Panc1 (cell line): ENCODE data around the gene ZNF669. TPM values are rescaled to one million over a fixed set of nuclear protein-coding genes. Genes with fewer than 3 reads are reported as not detected.

Source experiments
- ATAC-seq: fragments of 200-7000 bp; cut with Tn5 transposase; 2 replicates; pipeline ENCODE4 v1.9.1; 2020; ENCODE audit warnings: mild to moderate bottlenecking, moderate library complexity
- BruUV-seq: library from RNA; stranded (reverse); fragments of 400-500 nt; replicated peaks from 2 replicates; lab custom pipeline; 2021; lab: Mats Ljungman, UMichigan
- CTCF ChIA-PET: fragments of 300-600 bp; sonication (Branson Sonifier 250); formaldehyde crosslinking; loops from one replicate; lab custom pipeline; 2022; ENCODE audit warnings: antibody characterized with exemption; lab: Charles Lee
- POLR2A ChIA-PET: fragments of 300-600 bp; sonication (Branson Sonifier 250); formaldehyde crosslinking; loops from one replicate; lab custom pipeline; 2022; ENCODE audit warnings: antibody characterized with exemption; lab: Charles Lee
- DNase-seq: peaks from one replicate; pipeline ENCODE4 v3.0.0-alpha.2; 2010; ENCODE audit warnings: low read depth, low spot score
- H3K27ac ChIP-seq: 2 replicates; pipeline ENCODE4 v1.5.1; 2011; ENCODE audit warnings: mild to moderate bottlenecking, low read length, inconsistent platforms
- H3K27me3 ChIP-seq: fragments of 200-500 bp; sonication (Bioruptor generic); 2 replicates; pipeline ENCODE4 v1.6.0; 2014; ENCODE audit warnings: low read length, inconsistent platforms; ENCODE audit not compliant: control insufficient read depth, insufficient read depth
- H3K36me3 ChIP-seq: fragments of 200-500 bp; sonication (Bioruptor generic); 2 replicates; pipeline ENCODE4 v1.5.1; 2014; ENCODE audit warnings: inconsistent platforms, mild to moderate bottlenecking, low read length, moderate library complexity; ENCODE audit not compliant: control insufficient read depth, insufficient read depth
- H3K4me1 ChIP-seq: 2 replicates; pipeline ENCODE4 v1.5.1; 2011; ENCODE audit warnings: inconsistent platforms, mild to moderate bottlenecking, low read length, moderate library complexity; ENCODE audit not compliant: control insufficient read depth, insufficient read depth
- H3K4me3 ChIP-seq, 2 experiments: 2 replicates each; pipeline ENCODE4 v1.5.1; 2011 to 2012; ENCODE audit warnings: low read depth in 2 of 2, low read length in 2 of 2, mild to moderate bottlenecking in 2 of 2, inconsistent platforms in 1 of 2, moderate library complexity in 1 of 2
- H3K9me3 ChIP-seq: fragments of 200-500 bp; sonication (Bioruptor generic); 2 replicates; pipeline ENCODE4 v1.5.1; 2014; ENCODE audit warnings: low read depth, mild to moderate bottlenecking, inconsistent platforms, low read length, moderate library complexity; ENCODE audit not compliant: control insufficient read depth, insufficient read depth
- POLR2AphosphoS5 ChIP-seq: IDR thresholded peaks from 2 replicates; pipeline ENCODE4 v1.6.1; 2012; ENCODE audit warnings: mild to moderate bottlenecking, low read depth, low read length, moderate library complexity
- SIN3A ChIP-seq: IDR thresholded peaks from 2 replicates; pipeline ENCODE4 v1.6.1; 2012; ENCODE audit warnings: low read depth, mild to moderate bottlenecking, low read length, moderate library complexity, borderline replicate concordance; ENCODE audit not compliant: insufficient read depth
- TCF7L2 ChIP-seq: IDR thresholded peaks from 2 replicates; pipeline ENCODE4 v1.6.1; 2011; ENCODE audit warnings: mild to moderate bottlenecking, low read depth, low read length, inconsistent platforms
- in situ Hi-C: cut with HindIII; loops from 2 replicates; pipeline ENCODE4 v1.10.0; 2016; ENCODE audit warnings: low sequenced_read_pairs, low pct_unique_long_range_greater_than_20kb
- intact Hi-C: fragments of 100-400 bp; cut with micrococcal nuclease; formaldehyde crosslinking; loops from one replicate; pipeline ENCODE4 v1.10.0; 2022; ENCODE audit not compliant: unreplicated experiment
- total RNA-seq: library from RNA; stranded (reverse); gene quantifications from one replicate; pipeline ENCODE4 v1.2.1, GENCODE V29; 2021; ENCODE audit not compliant: unreplicated experiment
- TF ChIP-seq, protein P1 (sequence below): fragments of 450-650 bp; IDR thresholded peaks from 2 replicates; pipeline ENCODE4 v1.5.1; 2017; ENCODE audit warnings: mild to moderate bottlenecking
- TF ChIP-seq, protein P2 (sequence below), 2 experiments: IDR thresholded peaks; 2 replicates each; pipeline ENCODE4 v1.6.1; 2011 to 2012; ENCODE audit warnings: low read depth in 2 of 2, control low read depth in 1 of 2, low read length in 1 of 2, mild to moderate bottlenecking in 1 of 2, moderate library complexity in 1 of 2; ENCODE audit not compliant: insufficient read depth in 1 of 2

The ZNF669 gene
- total RNA-seq, 1 experiment from 2014 or later, result 13.9 TPM

DNA sequence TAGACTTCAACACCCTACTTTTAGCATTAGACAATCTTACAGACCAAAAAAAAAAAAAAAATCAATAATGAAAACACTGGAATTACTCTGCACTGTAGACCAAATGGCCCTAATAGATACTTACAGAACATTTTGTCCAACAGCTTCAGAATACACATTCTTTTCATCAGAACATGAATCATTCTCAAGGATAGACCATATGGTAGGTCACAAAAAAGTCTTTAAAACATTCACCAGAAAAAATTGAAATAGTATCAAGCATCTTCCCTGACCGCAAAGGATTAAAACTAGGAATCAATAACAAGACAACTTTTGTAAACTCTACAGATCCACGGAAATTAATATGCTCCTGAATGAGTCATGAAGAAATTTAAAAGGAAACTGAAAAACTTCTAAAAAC, 48.1 kb downstream of the ZNF669 start:
- DNase-seq (no peak), ATAC-seq (no peak)
- in situ Hi-C loops (no loop called here), intact Hi-C loops (loop anchor here (10.0 kb wide), 1 partner anchor 61 kb away; no protein-coding TSS in a partner anchor)
- Histone ChIP-seq H3K4me3 (no peak overlapping the region), H3K27ac (no peak overlapping the region), H3K27me3 (no peaks in the 10 kb centered on the region), H3K36me3 (no peaks in the 10 kb centered on the region), H3K4me1 (no peaks in the 10 kb centered on the region), H3K9me3 (peaks cover 72% of the 10 kb centered on the region)
- TF ChIP-seq POLR2AphosphoS5 (no peak), SIN3A (no peak), TCF7L2 (no peak)
- TF ChIP-seq, protein P1, sequence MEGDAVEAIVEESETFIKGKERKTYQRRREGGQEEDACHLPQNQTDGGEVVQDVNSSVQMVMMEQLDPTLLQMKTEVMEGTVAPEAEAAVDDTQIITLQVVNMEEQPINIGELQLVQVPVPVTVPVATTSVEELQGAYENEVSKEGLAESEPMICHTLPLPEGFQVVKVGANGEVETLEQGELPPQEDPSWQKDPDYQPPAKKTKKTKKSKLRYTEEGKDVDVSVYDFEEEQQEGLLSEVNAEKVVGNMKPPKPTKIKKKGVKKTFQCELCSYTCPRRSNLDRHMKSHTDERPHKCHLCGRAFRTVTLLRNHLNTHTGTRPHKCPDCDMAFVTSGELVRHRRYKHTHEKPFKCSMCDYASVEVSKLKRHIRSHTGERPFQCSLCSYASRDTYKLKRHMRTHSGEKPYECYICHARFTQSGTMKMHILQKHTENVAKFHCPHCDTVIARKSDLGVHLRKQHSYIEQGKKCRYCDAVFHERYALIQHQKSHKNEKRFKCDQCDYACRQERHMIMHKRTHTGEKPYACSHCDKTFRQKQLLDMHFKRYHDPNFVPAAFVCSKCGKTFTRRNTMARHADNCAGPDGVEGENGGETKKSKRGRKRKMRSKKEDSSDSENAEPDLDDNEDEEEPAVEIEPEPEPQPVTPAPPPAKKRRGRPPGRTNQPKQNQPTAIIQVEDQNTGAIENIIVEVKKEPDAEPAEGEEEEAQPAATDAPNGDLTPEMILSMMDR, result no peak
- TF ChIP-seq, protein P2, sequence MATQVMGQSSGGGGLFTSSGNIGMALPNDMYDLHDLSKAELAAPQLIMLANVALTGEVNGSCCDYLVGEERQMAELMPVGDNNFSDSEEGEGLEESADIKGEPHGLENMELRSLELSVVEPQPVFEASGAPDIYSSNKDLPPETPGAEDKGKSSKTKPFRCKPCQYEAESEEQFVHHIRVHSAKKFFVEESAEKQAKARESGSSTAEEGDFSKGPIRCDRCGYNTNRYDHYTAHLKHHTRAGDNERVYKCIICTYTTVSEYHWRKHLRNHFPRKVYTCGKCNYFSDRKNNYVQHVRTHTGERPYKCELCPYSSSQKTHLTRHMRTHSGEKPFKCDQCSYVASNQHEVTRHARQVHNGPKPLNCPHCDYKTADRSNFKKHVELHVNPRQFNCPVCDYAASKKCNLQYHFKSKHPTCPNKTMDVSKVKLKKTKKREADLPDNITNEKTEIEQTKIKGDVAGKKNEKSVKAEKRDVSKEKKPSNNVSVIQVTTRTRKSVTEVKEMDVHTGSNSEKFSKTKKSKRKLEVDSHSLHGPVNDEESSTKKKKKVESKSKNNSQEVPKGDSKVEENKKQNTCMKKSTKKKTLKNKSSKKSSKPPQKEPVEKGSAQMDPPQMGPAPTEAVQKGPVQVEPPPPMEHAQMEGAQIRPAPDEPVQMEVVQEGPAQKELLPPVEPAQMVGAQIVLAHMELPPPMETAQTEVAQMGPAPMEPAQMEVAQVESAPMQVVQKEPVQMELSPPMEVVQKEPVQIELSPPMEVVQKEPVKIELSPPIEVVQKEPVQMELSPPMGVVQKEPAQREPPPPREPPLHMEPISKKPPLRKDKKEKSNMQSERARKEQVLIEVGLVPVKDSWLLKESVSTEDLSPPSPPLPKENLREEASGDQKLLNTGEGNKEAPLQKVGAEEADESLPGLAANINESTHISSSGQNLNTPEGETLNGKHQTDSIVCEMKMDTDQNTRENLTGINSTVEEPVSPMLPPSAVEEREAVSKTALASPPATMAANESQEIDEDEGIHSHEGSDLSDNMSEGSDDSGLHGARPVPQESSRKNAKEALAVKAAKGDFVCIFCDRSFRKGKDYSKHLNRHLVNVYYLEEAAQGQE (IDR thresholded peaks at IDR 0.05; ENCODE audit: insufficient read depth in 1 of 2, low read depth in 2 of 2, low read length in 1 of 2), result no peak
- no TSS peak for BruUV-seq
- ChIA-PET POLR2A (no interaction called here), CTCF (no interaction called here)

DNA sequence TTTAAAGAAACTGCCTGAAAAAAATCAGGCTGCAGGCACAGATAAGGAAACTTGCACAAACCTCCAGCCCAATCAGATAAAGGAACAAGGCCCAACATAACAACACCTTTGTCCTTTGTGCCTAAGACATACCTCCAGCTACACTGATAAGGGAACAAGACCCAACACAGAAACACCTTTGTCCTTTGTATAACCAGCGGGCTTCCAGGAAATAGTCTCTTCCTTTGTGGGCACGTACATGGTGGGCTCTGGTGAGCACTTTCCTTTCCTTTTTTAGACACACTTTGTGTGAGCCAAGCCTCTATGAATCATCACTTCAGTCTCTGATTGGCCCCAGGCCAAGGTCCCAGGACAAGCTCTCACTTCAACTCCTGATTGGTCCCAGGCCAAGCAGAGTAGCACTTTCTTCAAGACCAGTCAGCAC, 49.2 kb downstream of the ZNF669 start:
- no peak for DNase-seq
- intact Hi-C loops, result loop anchor here (10.0 kb wide), 1 partner anchor 60 kb away; no protein-coding TSS in a partner anchor
- Histone ChIP-seq H3K27me3 (no peaks in the 10 kb centered on the region), H3K36me3 (no peaks in the 10 kb centered on the region), H3K4me1 (no peaks in the 10 kb centered on the region), H3K27ac (no peak overlapping the region), H3K9me3 (peaks cover 64% of the 10 kb centered on the region), H3K4me3 (no peak overlapping the region)
- ChIA-PET CTCF (no interaction called here), POLR2A (no interaction called here)
- TSS peak; percentile 17 for BruUV-seq
- in situ Hi-C loops, result no loop called here
- TF ChIP-seq POLR2AphosphoS5 (no peak), SIN3A (no peak), TCF7L2 (no peak)
- TF ChIP-seq, protein P2 (IDR thresholded peaks at IDR 0.05; ENCODE audit: insufficient read depth in 1 of 2, low read depth in 2 of 2, low read length in 1 of 2), result no peak
- TF ChIP-seq, protein P1, result no peak
- ATAC-seq, result no peak

Other genes starting within 250 kb of the ZNF669 start
- 49.9 TPM for gene AHCTF1, start 172.4 kb downstream of the ZNF669 start, total RNA-seq
- gene ZNF695, start 96.3 kb downstream of the ZNF669 start, total RNA-seq, result 14.7 TPM
- 6.4 TPM for gene ZNF670, start 25.5 kb downstream of the ZNF669 start, total RNA-seq
- 18.6 TPM for gene ZNF124, start 67.7 kb upstream of the ZNF669 start, total RNA-seq
- gene VN1R5, start 151.7 kb upstream of the ZNF669 start, total RNA-seq, result not detected
- 21.4 TPM for gene ZNF496, start 227.5 kb upstream of the ZNF669 start, total RNA-seq